PC-3 (cell line): ENCODE data around the gene PYDC2. TPM values are rescaled to one million over a fixed set of nuclear protein-coding genes. Genes with fewer than 3 reads are reported as not detected.

Experiments
- ATAC-seq: fragments of 200-7000 bp; cut with Tn5 transposase; 2 replicates; pipeline ENCODE4 v1.9.1; 2020; ENCODE audit warnings: mild to moderate bottlenecking, moderate library complexity
- BruUV-seq: library from RNA; stranded (reverse); fragments of 400-500 nt; replicated peaks from 2 replicates; lab custom pipeline; 2021; lab: Mats Ljungman, UMichigan
- CTCF ChIA-PET: fragments of 300-600 bp; sonication (Branson Sonifier 250); formaldehyde crosslinking; loops from one replicate; lab custom pipeline; 2022; ENCODE audit warnings: antibody characterized with exemption; lab: Charles Lee
- POLR2A ChIA-PET: fragments of 300-600 bp; sonication (Branson Sonifier 250); formaldehyde crosslinking; loops from one replicate; lab custom pipeline; 2022; ENCODE audit warnings: antibody characterized with exemption; ENCODE audit not compliant: unreplicated experiment; lab: Charles Lee
- DNase-seq: peaks from one replicate; pipeline ENCODE4 v3.0.0-alpha.2; 2015
- H2AFZ ChIP-seq: fragments of 300-600 bp; sonication (generic); 2 replicates; pipeline ENCODE4 v1.6.0; 2016; ENCODE audit warnings: antibody characterized with exemption, low read length
- H3F3A ChIP-seq: fragments of 300-600 bp; sonication (generic); one replicate; pipeline ENCODE4 v1.6.0; 2017; ENCODE audit warnings: antibody characterized with exemption, low read length, control low read depth, mild to moderate bottlenecking; ENCODE audit not compliant: unreplicated experiment
- H3K27ac ChIP-seq: fragments of 300-600 bp; sonication (generic); 2 replicates; pipeline ENCODE4 v1.5.1; 2016; ENCODE audit warnings: mild to moderate bottlenecking, low read length
- H3K27me3 ChIP-seq: fragments of 300-600 bp; sonication (generic); 2 replicates; pipeline ENCODE4 v1.6.1; 2016; ENCODE audit warnings: low read length, mixed read lengths
- H3K36me3 ChIP-seq: fragments of 300-600 bp; sonication (generic); 2 replicates; pipeline ENCODE4 v1.6.1; 2016; ENCODE audit warnings: low read depth, mixed run types, low read length, mixed read lengths
- H3K4me1 ChIP-seq: fragments of 300-600 bp; sonication (generic); 2 replicates; pipeline ENCODE4 v1.5.1; 2016; ENCODE audit warnings: low read length; ENCODE audit not compliant: insufficient read depth
- H3K4me2 ChIP-seq: fragments of 300-600 bp; sonication (generic); 2 replicates; pipeline ENCODE4 v1.6.0; 2016; ENCODE audit warnings: low read length
- H3K4me3 ChIP-seq: fragments of 300-600 bp; sonication (generic); 2 replicates; pipeline ENCODE4 v1.5.1; 2016; ENCODE audit warnings: mild to moderate bottlenecking, low read length, mixed read lengths
- H3K79me2 ChIP-seq: fragments of 300-600 bp; sonication (generic); 2 replicates; pipeline ENCODE4 v1.6.1; 2017; ENCODE audit warnings: low read length, mixed read lengths
- H3K9ac ChIP-seq: fragments of 300-600 bp; sonication (generic); 2 replicates; pipeline ENCODE4 v1.6.0; 2016; ENCODE audit warnings: mild to moderate bottlenecking, low read length
- H3K9me2 ChIP-seq: fragments of 300-600 bp; sonication (generic); replicated peaks from 2 replicates; pipeline ENCODE4 v1.6.1; 2016; ENCODE audit warnings: mixed run types, low read length, mixed read lengths
- H3K9me3 ChIP-seq: fragments of 300-600 bp; sonication (generic); 2 replicates; pipeline ENCODE4 v1.6.1; 2016; ENCODE audit warnings: low read length, mixed read lengths
- H4K20me1 ChIP-seq: fragments of 300-600 bp; sonication (generic); 2 replicates; pipeline ENCODE4 v1.6.1; 2016; ENCODE audit warnings: low read length, mixed read lengths
- CTCF ChIP-seq: fragments of 300-600 bp; sonication (generic); conservative IDR thresholded peaks from 2 replicates; pipeline ENCODE4 v1.5.1; 2017; ENCODE audit warnings: antibody characterized with exemption, low read depth, mild to moderate bottlenecking, low read length
- EZH2 ChIP-seq: fragments of 300-600 bp; sonication (generic); IDR thresholded peaks from one replicate; pipeline ENCODE4 v1.6.1; 2017; ENCODE audit warnings: antibody characterized with exemption, mild to moderate bottlenecking, low read length; ENCODE audit not compliant: unreplicated experiment
- EZH2phosphoT487 ChIP-seq: fragments of 300-600 bp; sonication (generic); IDR thresholded peaks from 2 replicates; pipeline ENCODE4 v1.6.1; 2018; ENCODE audit warnings: mild to moderate bottlenecking, antibody characterized with exemption, low read length, borderline replicate concordance
- intact Hi-C: fragments of 100-400 bp; cut with micrococcal nuclease; formaldehyde crosslinking; loops from 2 replicates; pipeline ENCODE4 v1.9.0; 2023
- total RNA-seq: library from RNA; depleted of rRNA; stranded (reverse); fragments of >200 nt; gene quantifications from 2 replicates; pipeline ENCODE4 v1.2.3, GENCODE V29; 2014

Gene PYDC2
- total RNA-seq, 1 experiment from 2014 or later = not detected

GRCh38 chr3:191417457-191417729, 43.6 kb upstream of the PYDC2 start:
- no peaks in the 10 kb centered on the region for H3K9me3 ChIP-seq
- peaks cover 7% of the 10 kb centered on the region for H3K4me1 ChIP-seq
- no peak overlapping the region for H3K4me2 ChIP-seq
- H3K36me3 ChIP-seq = no peaks in the 10 kb centered on the region
- H3K27me3 ChIP-seq = 0 out of 2 replicates have a peak, but pooled peaks cover 4% of the 10 kb centered on the region
- no TSS peak for BruUV-seq
- no peaks in the 10 kb centered on the region for H3K9me2 ChIP-seq
- H3F3A ChIP-seq = no peaks in the 10 kb centered on the region
- TF ChIP-seq EZH2phosphoT487 (no peak), CTCF (no peak), EZH2 (no peak)
- intact Hi-C loops = loop anchor here (1.0 to 10.0 kb wide), 5 partner anchors 85 to 1027 kb away; no protein-coding TSS in a partner anchor
- H2AFZ ChIP-seq = no peak overlapping the region
- CTCF ChIA-PET = no interaction called here
- ATAC-seq (no peak), DNase-seq (no peak)
- H3K27ac ChIP-seq = no peak overlapping the region
- no peaks in the 10 kb centered on the region for H3K79me2 ChIP-seq
- no peak overlapping the region for H3K9ac ChIP-seq
- H3K4me3 ChIP-seq = no peak overlapping the region
- H4K20me1 ChIP-seq = no peaks in the 10 kb centered on the region
- POLR2A ChIA-PET = no interaction called here

GRCh38 chr3:191420771-191421170, 40.2 kb upstream of the PYDC2 start:
- Histone ChIP-seq H3K27ac (no peak overlapping the region), H3K36me3 (no peaks in the 10 kb centered on the region), H3K9me3 (no peaks in the 10 kb centered on the region), H3K9ac (no peak overlapping the region), H3K4me3 (no peak overlapping the region), H3K27me3 (0 out of 2 replicates have a peak, but pooled peaks cover 5% of the 10 kb centered on the region), H2AFZ (no peak overlapping the region), H3K9me2 (no peaks in the 10 kb centered on the region), H4K20me1 (no peaks in the 10 kb centered on the region), H3K79me2 (no peaks in the 10 kb centered on the region), H3K4me2 (no peak overlapping the region), H3F3A (no peaks in the 10 kb centered on the region), H3K4me1 (no peaks in the 10 kb centered on the region)
- intact Hi-C loops = no loop called here
- POLR2A ChIA-PET = no interaction called here
- no peak for TF ChIP-seq EZH2phosphoT487
- DNase-seq (no peak), ATAC-seq (no peak)
- CTCF ChIA-PET = no interaction called here
- BruUV-seq = no TSS peak

GRCh38 chr3:191424881-191425280, 36.1 kb upstream of the PYDC2 start:
- Histone ChIP-seq H3F3A (no peaks in the 10 kb centered on the region), H3K4me3 (no peak overlapping the region), H4K20me1 (no peaks in the 10 kb centered on the region), H3K9me2 (no peaks in the 10 kb centered on the region), H3K27ac (no peak overlapping the region), H3K9ac (no peak overlapping the region), H3K4me1 (no peaks in the 10 kb centered on the region), H3K27me3 (peaks cover 12% of the 10 kb centered on the region; the same call in 1 of the 2 replicates), H3K4me2 (no peak overlapping the region), H3K36me3 (no peaks in the 10 kb centered on the region), H2AFZ (no peak overlapping the region), H3K79me2 (no peaks in the 10 kb centered on the region), H3K9me3 (no peaks in the 10 kb centered on the region)
- DNase-seq (no peak), ATAC-seq (no peak)
- CTCF ChIA-PET = no interaction called here
- TF ChIP-seq CTCF (no peak), EZH2phosphoT487 (no peak), EZH2 (no peak)
- BruUV-seq = no TSS peak
- POLR2A ChIA-PET = no interaction called here
- intact Hi-C loops = no loop called here
